ENCODE measurements around the gene MEIS2.

MEIS2 gene

DNA sequence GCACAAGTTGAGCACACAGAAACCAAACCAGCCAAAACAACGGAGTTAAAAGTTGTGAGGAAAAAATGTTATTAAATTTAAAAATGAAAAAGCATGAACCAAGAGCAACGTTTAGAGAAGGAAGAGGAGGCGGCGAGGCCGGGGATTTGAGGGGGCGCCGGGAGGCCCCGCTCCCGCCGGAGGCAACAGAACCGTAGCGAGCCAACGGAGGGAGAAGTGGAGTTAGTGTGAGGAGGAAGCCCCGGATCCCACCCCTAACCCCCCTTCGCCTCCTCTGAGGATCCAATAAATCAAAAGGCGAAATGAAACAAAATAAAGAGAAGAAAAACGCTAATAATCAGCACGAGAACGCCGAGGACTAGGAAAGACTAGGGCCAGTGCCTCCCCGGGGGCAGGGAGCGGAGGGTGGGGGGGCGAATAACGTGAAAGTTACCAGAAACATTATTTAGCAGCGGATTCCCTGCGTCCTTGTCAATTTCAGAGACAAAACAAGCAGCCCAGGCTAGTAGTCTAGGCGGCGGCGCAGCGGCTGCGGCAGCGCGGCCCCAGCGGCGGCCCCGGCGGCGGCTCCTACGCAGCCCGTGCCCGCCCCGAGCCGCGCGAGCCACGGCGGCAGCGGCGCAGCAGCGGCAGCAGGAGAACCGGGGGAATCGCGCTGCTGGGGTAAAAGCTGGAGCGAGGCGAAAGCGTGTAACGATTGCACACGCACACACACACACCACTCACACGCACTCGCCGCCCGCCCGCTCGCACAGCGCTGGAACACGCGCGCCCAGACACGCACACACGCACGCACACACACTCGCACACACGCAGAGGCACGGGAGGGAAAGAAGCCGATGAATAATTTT is 1.7 kb downstream of the MEIS2 start:
- DNase-seq (ENCODE audit: low read depth in 2 of 2), result no peak

DNA sequence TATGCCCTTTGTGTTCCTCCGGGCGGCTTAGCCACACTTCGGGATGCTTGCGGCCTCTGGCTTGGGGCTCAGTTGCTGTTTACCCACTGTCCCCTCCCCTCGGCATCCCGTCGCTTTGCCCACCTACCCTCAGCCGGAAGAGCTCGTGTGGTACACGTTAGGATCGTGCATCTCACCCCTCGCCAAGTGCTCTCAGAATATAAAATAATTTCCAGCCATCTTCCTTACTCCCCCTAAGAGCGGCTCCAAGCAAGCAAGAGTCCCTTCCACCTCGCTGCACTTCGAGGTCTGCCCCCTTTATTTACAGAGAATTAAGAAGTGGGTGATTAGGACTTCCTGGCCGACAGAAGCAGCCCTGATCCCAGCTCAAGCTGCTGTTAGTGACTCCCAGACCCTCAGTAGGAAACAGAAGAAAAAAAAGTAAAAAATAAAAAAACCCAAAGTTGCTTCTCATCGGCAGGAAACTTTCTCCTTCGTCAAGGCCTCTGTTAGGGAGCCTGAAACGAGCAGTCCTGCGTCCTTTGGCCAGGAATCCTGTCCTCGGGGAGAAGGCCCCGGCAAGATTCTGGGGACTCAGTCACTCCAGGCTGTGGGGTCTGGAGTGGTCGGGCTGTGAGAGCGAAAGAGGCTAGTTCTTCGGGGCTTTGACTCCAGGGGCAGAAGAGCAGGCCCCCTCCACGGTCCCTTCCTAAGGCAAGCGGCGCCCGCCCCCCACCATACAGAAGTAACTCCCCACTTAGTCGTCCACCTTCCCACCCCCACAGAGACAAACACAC is 3.0 kb downstream of the MEIS2 start:
- DNase-seq (ENCODE audit: low read depth in 2 of 2), result no peak

DNA sequence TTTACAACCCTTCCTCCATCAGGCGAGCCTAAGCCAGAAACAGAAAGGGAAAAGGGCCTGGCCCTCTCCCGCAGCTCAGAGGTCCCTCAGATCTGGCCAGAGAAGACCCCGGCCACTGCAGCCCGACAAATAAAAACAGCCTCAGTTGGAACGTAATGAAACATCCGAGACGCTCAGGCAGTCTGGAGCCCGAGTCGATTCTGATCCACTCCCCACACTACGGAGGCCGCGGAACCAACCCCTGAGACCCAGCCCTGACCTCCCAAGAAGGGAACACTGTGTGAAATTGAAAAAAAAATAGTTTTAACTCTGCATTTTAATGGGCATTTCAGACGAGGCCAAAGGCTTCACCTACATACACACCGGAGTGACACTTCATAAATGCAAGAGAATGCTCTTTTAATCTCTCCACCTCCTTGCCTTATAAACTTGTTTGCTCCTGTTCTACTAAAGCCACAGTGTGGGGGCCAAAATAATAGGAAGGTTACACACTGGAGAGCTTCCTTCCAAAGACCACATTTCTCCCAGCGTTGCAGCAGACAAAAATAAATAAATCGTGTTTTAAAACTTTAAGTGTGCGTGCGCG is 3.7 kb downstream of the MEIS2 start:
- no peak for DNase-seq (ENCODE audit: low read depth in 2 of 2)

DNA sequence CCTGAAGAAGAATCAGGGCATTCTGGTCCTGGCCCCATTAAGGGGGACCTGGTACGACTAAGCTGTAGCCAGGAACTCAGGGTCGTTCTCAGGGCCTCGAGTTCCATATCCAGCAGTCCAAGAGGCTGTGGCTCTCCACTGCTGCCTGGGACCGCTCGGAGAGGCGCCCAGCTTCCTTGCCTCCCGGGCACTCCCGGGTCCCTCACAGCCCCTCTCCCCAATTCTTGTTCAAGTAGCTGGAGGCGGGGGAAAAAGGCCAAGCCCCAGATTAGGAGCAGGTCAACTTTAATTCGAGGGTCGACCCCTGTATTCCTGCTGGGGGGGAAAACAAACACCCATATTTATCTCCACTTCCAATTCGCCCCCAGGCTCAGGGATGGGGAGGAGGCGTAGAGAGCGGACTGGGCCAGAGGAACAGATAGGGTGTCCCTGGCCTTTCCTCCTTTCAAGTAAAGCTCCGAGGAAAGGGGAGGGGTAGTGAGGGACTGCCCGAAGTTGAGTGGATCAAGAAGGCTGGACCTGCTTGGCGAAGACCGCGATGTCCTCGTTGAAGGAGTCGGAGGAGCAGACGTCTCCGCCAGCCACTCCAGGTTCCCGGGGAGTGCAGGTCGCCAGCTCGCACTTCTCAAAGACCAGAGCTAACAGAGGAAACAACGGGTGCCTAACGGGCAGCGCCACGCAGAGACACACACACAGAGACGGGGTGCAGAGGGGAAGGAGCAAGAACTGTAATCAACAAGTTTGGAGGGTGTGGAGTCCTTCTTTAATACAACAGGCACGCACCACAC is 4.4 kb downstream of the MEIS2 start:
- no peak for DNase-seq (ENCODE audit: low read depth in 2 of 2)

DNA sequence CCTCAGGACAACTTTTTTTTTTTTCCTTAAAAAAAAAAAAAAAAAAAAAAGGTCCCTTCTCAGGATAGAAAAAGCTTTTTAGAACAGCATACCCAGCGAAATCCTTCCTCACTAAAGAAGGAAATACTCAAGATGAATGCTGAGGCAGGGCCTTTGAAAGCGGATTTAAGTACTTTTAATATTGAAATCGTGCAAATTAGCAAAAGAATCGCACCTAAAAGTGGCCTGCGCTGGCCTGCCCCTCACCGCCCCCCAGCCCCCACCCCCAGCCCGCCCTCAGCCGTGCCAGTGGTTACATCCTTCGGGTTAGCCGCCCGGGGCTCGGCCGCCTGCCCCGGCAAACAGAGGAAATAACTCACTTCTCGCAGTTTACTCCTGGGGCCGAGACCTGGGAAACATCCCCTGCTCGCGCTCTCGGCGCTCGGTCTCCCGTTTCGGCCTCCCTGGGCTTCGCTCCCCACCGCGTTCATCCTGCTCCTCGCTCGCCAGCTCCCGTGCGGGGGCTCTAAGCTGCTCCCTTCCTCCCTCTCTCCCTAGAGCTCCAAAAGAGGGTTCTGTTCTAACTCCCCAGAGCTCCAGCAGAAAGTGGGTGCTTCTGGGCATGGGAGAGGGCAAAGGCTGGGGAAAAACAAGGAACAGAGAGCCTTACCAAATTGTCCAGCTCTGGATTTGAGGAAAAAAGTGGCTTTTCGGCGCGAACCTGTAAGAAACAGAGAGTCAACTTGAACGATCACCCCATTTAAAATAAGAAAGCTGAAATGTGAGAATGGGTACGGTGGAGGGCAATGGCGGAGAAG is 5.2 kb downstream of the MEIS2 start:
- no peak for DNase-seq (ENCODE audit: low read depth in 2 of 2)

- no peak for DNase-seq (ENCODE audit: low read depth in 2 of 2)
Observed at GRCh38 chr15:37094333-37094914, 5.9 kb downstream of the MEIS2 start.

DNA sequence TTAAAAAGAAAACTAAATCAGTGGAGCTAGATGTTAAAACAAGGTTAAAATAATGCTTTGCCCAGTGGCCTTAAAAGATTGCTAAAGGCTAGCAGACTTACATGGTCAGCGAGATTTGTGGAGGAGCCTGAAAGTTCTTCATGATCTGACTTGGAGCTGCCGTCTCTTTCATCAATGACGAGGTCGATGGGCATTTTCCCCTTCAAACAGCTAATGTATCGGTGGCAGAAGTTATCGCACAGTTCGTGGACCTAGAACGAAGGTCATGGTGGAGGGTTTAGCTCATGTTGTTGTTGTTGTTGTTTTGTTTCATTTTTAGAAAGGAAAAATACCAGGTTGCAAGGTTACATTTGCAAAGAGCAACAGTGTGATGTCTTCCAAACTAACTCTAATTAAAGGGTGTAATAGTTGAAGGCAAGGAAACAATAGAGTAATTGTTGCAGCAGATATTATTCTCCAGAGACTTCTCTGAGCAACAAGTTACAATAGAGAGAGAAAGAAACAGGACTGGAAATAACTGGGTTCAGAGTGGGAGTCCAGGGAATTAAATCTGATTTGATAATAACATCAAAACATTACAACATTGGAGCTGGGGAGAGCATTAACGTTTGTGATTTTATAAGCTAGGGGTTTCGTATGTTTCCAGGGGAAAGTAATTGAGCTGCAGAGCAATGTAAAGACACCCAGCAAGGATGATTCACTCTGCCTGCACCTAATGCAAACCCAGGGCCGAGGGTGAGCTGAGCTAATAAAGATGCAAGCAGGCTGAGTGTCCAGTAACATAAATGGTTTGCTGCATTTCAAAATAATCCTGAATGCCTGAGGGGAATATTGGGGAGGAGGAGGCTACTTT is 6.6 kb downstream of the MEIS2 start:
- no peak for DNase-seq (ENCODE audit: low read depth in 2 of 2)

DNA sequence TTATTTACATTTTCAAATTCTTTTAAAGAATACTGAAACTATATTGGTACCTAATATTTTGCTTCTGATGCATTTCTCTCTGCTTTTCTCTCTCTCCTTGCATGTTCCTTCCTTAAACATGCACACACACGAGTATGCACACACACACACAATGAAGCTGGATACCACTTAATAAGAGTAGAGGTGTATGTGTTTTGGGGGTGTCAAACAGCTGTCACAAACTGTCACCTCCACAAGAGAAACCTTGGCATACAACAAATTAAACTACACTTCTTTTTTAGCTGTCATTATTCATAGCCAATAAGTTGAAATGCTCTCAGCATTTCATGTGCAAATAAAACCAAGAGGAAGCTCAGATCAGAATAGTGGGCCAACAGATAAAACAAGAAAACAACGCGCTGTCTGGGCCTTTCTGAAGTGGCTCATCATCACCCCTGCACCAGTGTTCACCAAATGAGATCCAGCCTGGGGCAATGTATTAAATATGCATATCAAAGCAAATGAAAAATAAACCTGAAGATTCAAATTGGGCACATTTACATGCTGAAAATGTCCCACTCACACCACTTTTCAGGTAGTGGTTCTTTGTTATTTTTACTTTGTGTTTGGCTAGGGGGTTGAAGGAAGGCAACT is 9.7 kb downstream of the MEIS2 start:
- DNase-seq (ENCODE audit: low read depth in 2 of 2), result no peak

- DNase-seq (ENCODE audit: low read depth in 2 of 2), result no peak
Observed at GRCh38 chr15:37088436-37088835, 11.9 kb downstream of the MEIS2 start.

DNA sequence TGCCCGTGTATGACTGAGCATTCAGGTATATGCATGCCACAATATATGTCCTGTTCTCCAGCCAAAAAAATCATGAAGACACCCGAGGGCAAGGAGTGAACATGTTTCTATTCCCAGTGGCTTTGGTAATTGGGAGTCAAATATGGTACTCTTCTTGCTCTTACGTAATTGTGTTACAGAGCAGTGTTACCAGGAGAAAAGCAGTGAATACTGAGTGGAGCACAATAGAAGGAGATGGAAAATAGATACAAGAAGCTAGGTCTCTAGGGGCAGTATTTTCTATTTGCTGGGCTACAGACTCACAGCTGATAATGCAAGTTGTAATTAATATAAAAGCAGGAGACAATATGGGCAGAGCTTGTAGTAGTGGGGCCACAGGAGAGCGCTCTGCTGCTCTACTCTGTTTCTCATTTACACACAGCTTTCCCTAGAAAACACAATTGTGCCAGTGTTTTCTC is 13.2 kb downstream of the MEIS2 start:
- DNase-seq (ENCODE audit: low read depth in 2 of 2), result no peak

DNA sequence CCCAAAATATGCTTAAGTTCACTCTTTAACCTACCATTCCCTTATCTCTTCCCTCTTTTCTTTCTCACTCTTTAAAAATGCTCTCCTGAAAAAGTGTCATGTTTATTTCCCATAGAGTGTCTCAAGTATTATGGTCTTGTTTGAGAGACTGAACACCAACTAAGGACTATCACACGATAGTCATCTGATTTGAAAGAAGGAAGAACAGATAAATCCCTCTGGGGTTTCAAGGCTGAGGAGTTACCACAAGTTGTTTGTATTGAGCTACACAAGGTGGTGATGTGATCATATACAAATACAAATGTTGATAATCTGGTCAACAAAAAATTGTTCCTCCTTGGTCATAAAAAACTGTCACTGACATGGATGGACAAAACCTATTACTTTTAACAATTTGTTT is 13.8 kb downstream of the MEIS2 start:
- DNase-seq (ENCODE audit: low read depth in 2 of 2), result no peak

DNA sequence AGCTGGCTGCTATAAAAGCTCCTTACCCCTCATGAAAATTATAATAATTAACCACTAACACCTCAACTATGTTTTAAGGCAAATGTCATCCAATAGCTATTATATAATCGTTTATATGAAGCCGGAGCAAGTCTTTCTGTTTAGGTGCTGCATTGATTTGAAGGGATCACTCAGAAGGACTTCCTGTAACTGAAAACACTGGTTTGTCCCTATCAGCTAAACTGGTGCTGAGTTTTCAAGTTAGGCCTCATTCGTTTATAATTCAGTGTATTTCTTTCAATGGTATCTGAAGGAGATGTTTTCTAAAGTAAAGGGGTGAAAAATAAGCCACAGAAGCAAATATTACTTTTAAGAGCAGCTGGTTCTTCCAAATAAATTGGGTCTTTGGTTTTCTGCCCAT is 14.2 kb downstream of the MEIS2 start:
- no peak for DNase-seq (ENCODE audit: low read depth in 2 of 2)

- no peak for DNase-seq (ENCODE audit: low read depth in 2 of 2)
Observed at GRCh38 chr15:37084602-37085001, 15.7 kb downstream of the MEIS2 start.

GRCh38 chr15:37083610-37084009 is 16.7 kb downstream of the MEIS2 start:
- DNase-seq (ENCODE audit: low read depth in 2 of 2), result no peak

DNA sequence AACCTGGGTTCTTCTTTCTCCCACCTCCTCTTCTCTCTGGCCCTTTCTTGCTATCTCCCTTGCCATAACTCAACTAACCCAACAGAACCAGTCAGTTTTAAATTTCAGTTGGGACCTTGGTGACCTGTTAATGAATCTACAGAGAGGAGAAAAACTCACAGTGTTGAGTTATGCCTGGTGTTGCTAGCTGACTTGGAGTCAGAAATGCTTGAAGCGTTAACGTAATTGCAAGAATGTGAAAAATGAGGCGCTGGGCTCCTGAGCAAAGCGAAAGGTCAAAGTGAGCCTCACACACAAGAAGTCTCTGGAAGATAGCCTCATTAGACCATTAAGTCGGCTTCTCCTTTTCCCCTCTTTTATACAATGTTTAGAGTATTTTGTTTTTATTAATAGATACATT is 18.4 kb downstream of the MEIS2 start:
- DNase-seq (ENCODE audit: low read depth in 2 of 2), result no peak

GRCh38 chr15:37080261-37080921 is 20.0 kb downstream of the MEIS2 start:
- no peak for DNase-seq (ENCODE audit: low read depth in 2 of 2)

DNA sequence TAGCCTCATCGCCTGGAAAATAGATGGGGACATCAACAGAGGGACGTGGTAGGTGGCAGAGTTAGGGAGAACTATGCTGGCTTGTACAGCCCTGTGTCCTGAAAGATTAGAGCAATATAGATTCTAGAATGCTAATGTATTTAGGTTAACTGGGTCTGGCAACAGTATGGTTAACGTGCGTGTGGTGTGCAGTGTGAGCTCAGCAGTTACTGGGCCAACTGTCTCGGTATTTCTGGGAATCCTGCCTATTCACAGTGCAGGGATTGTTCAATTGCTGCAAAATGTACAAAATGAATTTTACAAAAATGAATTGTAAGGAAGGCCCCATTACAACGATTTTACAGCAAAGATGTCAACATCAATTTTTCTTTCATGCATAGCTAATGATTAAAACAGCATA is 20.6 kb downstream of the MEIS2 start:
- no peak for DNase-seq (ENCODE audit: low read depth in 2 of 2)

- DNase-seq (ENCODE audit: low read depth in 2 of 2), result no peak
Observed at GRCh38 chr15:37078566-37078965, 21.8 kb downstream of the MEIS2 start.
